CD4-positive, alpha-beta T cell treated with Interferon gamma for 1 hour (primary cell): ENCODE data around the gene IPP.
"Not testable (repeated sequence)": the region's sequence is repeated elsewhere in the genome, so short reads cannot be mapped to it uniquely, and the experiment has no call there.

Experiments
- DNase-seq: peaks from one replicate; pipeline ENCODE4 v3.0.0-alpha.2; 2020

Gene IPP

GRCh38 chr1:45750298-45751038 is at the start of gene IPP:
Gene IPP (minus strand): TSS chr1:45750653. CDS start chr1:45746411, 4,242 bp downstream.
- peak; percentile 96 for DNase-seq

- no peak for DNase-seq
These were observed 46.5 kb upstream of the IPP start for GRCh38 chr1:45796946-45797345.

- no peak for DNase-seq
These were observed 45.9 kb upstream of the IPP start for GRCh38 chr1:45796381-45796780.

- no peak for DNase-seq
These were observed 43.6 kb upstream of the IPP start for GRCh38 chr1:45793942-45794604.

GRCh38 chr1:45792744-45793143 is 42.3 kb upstream of the IPP start:
- DNase-seq, result no peak

GRCh38 chr1:45789601-45790000 is 39.1 kb upstream of the IPP start:
- DNase-seq, result no peak

GRCh38 chr1:45787905-45788304 is 37.5 kb upstream of the IPP start:
- no peak for DNase-seq

GRCh38 chr1:45785583-45785982 is 35.1 kb upstream of the IPP start:
- peak; percentile 28 for DNase-seq

- DNase-seq, result no peak
These were observed 25.3 kb upstream of the IPP start for GRCh38 chr1:45775794-45776193.

GRCh38 chr1:45772971-45773370 is 22.5 kb upstream of the IPP start:
- DNase-seq, result no peak

GRCh38 chr1:45769261-45769932 is 18.9 kb upstream of the IPP start:
- no peak for DNase-seq

GRCh38 chr1:45767035-45767434 is 16.6 kb upstream of the IPP start:
- DNase-seq, result no peak

- no peak for DNase-seq
These were observed 15.7 kb upstream of the IPP start for GRCh38 chr1:45765999-45766792.

GRCh38 chr1:45762291-45762690 is 11.8 kb upstream of the IPP start:
- DNase-seq, result no peak

GRCh38 chr1:45755697-45756096 is 5.2 kb upstream of the IPP start:
- no peak for DNase-seq

GRCh38 chr1:45753248-45754037 is 3.0 kb upstream of the IPP start:
- no peak for DNase-seq

- no peak for DNase-seq
These were observed 2.1 kb upstream of the IPP start for GRCh38 chr1:45752441-45753052.

GRCh38 chr1:45752014-45752413 is 1.6 kb upstream of the IPP start:
- DNase-seq, result no peak

GRCh38 chr1:45751039-45751838 is 786 bp upstream of the IPP start:
- not testable (repeated sequence) for DNase-seq

- no peak for DNase-seq
These were observed 3.5 kb downstream of the IPP start for GRCh38 chr1:45746922-45747321.

- DNase-seq, result not testable (repeated sequence)
These were observed 10.8 kb downstream of the IPP start for GRCh38 chr1:45739641-45740156.
